ENCODE measurements around the gene FAM13C.

GRCh38 chr10:59234194-59234593 is 128.2 kb downstream of the FAM13C start:
- TF ChIP-seq CTCF (IDR thresholded peaks at IDR 0.05) (no peak), POLR2A (IDR thresholded peaks at IDR 0.05) (no peak)
